CD4-positive, alpha-beta T cell (primary cell): ENCODE data around the gene CDK8. TPM values are rescaled to one million over a fixed set of nuclear protein-coding genes. Genes with fewer than 3 reads are reported as not detected.

Experiments
- ATAC-seq: fragments of 200-7000 bp; cut with Tn5 transposase; one replicate; pipeline ENCODE4 v1.10.0; 2022; ENCODE audit warnings: mild to moderate bottlenecking; ENCODE audit not compliant: poor library complexity
- CTCF ChIA-PET: fragments of 350-600 bp; sonication (Branson Sonifier 250); formaldehyde crosslinking; loops from one replicate; lab custom pipeline; 2021; ENCODE audit warnings: antibody characterized with exemption, inconsistent platforms; lab: Charles Lee
- POLR2A ChIA-PET: fragments of 350-600 bp; sonication (Branson Sonifier 250); formaldehyde crosslinking; loops from one replicate; lab custom pipeline; 2021; ENCODE audit warnings: antibody characterized with exemption, inconsistent platforms; lab: Charles Lee
- DNase-seq, 14 experiments: peaks; one replicate each; pipeline ENCODE4 v3.0.0-alpha.2; 2013 to 2020; ENCODE audit warnings: mixed read lengths in 2 of 14
- H3K27ac ChIP-seq, 2 donors: one replicate each; pipeline versions ENCODE4 v1.5.1 to v1.7.0; 2013; ENCODE audit warnings: low read length in 2 of 2, low read depth in 1 of 2, mild to moderate bottlenecking in 1 of 2
- H3K27me3 ChIP-seq, 2 experiments: 1 replicate in 1 of 2; 2 replicates in 1 of 2; pipeline versions ENCODE4 v1.6.1 to v1.7.0; 2013; ENCODE audit warnings: low read length in 2 of 2, control low read depth in 1 of 2, mild to moderate bottlenecking in 1 of 2, moderate library complexity in 1 of 2; ENCODE audit not compliant: insufficient read depth in 2 of 2, control insufficient read depth in 1 of 2
- H3K36me3 ChIP-seq: one replicate; pipeline ENCODE4 v1.6.1; 2013; ENCODE audit warnings: low read length, control low read depth; ENCODE audit not compliant: insufficient read depth
- H3K4me1 ChIP-seq: one replicate; pipeline ENCODE4 v1.6.1; 2013; ENCODE audit warnings: low read length, control low read depth; ENCODE audit not compliant: insufficient read depth
- H3K4me3 ChIP-seq: one replicate; pipeline ENCODE4 v1.5.1; 2013; ENCODE audit warnings: mild to moderate bottlenecking, low read length, moderate library complexity
- H3K9me3 ChIP-seq, 2 experiments: 1 replicate in 1 of 2; 2 replicates in 1 of 2; pipeline versions ENCODE4 v1.6.1 to v1.7.0; 2013; ENCODE audit warnings: low read length in 2 of 2, mild to moderate bottlenecking in 2 of 2, control low read depth in 1 of 2, moderate library complexity in 1 of 2; ENCODE audit not compliant: control insufficient read depth in 1 of 2, insufficient read depth in 1 of 2
- H3K27ac Mint-ChIP-seq: one replicate; pipeline ENCODE4 v1.8.0; 2020; ENCODE audit warnings: mixed read lengths
- H3K27me3 Mint-ChIP-seq: one replicate; pipeline ENCODE4 v1.8.0; 2021; ENCODE audit warnings: mixed read lengths
- H3K36me3 Mint-ChIP-seq: one replicate; pipeline ENCODE4 v1.8.0; 2021; ENCODE audit warnings: low read depth, mixed read lengths
- H3K4me1 Mint-ChIP-seq: one replicate; pipeline ENCODE4 v1.8.0; 2021; ENCODE audit warnings: low read depth, mixed read lengths
- H3K4me3 Mint-ChIP-seq: one replicate; pipeline ENCODE4 v1.8.0; 2020; ENCODE audit warnings: mild to moderate bottlenecking, mixed read lengths
- H3K9me3 Mint-ChIP-seq: one replicate; pipeline ENCODE4 v1.8.0; 2020; ENCODE audit warnings: mixed read lengths
- CTCF ChIP-seq: fragments of 200-600 bp; IDR thresholded peaks from one replicate; pipeline ENCODE4 v1.8.0; 2022; ENCODE audit warnings: antibody characterized with exemption, mild to moderate bottlenecking
- intact Hi-C, 2 experiments: fragments of 100-400 bp; cut with DNase I in 1 of 2; cut with micrococcal nuclease in 1 of 2; formaldehyde crosslinking; loops; one replicate each; pipeline versions ENCODE4 v1.15.1 to v1.9.0; 2023 to 2025; cut with DNase I, micrococcal nuclease
- total RNA-seq, 174 experiments: library from RNA in 2 of 174; stranded (reverse) in 2 of 174; gene quantifications; one replicate each; pipeline ENCODE4 v1.2.3 and lab custom pipeline; 2021 to 2026

The CDK8 gene
- total RNA-seq, 2 experiments from 2014 or later: 6.0 to 6.7 TPM

DNA sequence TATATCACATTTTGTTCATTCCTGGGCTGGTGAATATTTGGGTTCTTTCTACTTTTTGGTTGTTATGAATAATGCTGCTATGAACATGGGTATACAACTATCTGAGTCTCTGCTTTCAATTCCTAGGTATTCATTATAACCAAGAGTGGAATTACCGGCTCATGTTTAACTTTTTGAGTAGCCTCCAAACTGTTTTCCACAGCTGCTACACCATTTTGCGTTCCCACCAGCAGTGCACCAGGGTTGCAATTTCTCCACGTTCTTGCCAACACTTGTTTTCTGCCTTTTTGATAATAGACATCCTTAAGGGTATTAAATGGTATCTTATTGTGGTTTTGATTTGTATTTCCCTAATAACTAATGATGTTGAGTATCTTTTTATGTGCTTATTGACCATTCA, 16.8 kb downstream of the CDK8 start:
- H3K4me3 Mint-ChIP-seq: no peak overlapping the region
- ATAC-seq: no peak

GRCh38 chr13:26272621-26273020, 18.7 kb downstream of the CDK8 start:
- Mint-ChIP-seq H3K9me3 (peaks cover 2% of the 10 kb centered on the region), H3K27ac (no peak overlapping the region), H3K27me3 (no peaks in the 10 kb centered on the region), H3K36me3 (no peaks in the 10 kb centered on the region), H3K4me1 (peaks cover 45% of the 10 kb centered on the region), H3K4me3 (no peak overlapping the region)
- CTCF ChIA-PET: interaction anchor here (0.6 to 1.7 kb wide), 2 partner anchors 86 to 224 kb away, joined by 4 to 6 read pairs; no protein-coding TSS in a partner anchor
- no peak for DNase-seq
- no peak overlapping the region for H3K27ac ChIP-seq
- no peaks in the 10 kb centered on the region for H3K4me1 ChIP-seq
- H3K27me3 ChIP-seq: no peaks in the 10 kb centered on the region
- H3K36me3 ChIP-seq: no peaks in the 10 kb centered on the region
- POLR2A ChIA-PET: no interaction called here
- no peak for ATAC-seq
- intact Hi-C loops: no loop called here
- TF ChIP-seq CTCF: no peak
- no peak overlapping the region for H3K4me3 ChIP-seq
- no peaks in the 10 kb centered on the region for H3K9me3 ChIP-seq

More for the DNA sequence above, 16.8 kb downstream of the CDK8 start:
- H3K36me3 Mint-ChIP-seq: no peaks in the 10 kb centered on the region
- Histone ChIP-seq H3K4me3 (no peak overlapping the region), H3K27ac (no peak overlapping the region), H3K36me3 (no peaks in the 10 kb centered on the region), H3K27me3 (no peaks in the 10 kb centered on the region), H3K9me3 (no peaks in the 10 kb centered on the region), H3K4me1 (peaks cover 4% of the 10 kb centered on the region)
- POLR2A ChIA-PET: no interaction called here
- intact Hi-C loops: no loop called here
- peaks cover 43% of the 10 kb centered on the region for H3K4me1 Mint-ChIP-seq
- H3K27me3 Mint-ChIP-seq: no peaks in the 10 kb centered on the region
- no peaks in the 10 kb centered on the region for H3K9me3 Mint-ChIP-seq
- DNase-seq: no peak
- CTCF ChIA-PET: no interaction called here
- no peak for TF ChIP-seq CTCF
- no peak overlapping the region for H3K27ac Mint-ChIP-seq

GRCh38 chr13:26280295-26280694, 26.4 kb downstream of the CDK8 start:
- H3K27ac ChIP-seq: no peak overlapping the region
- H3K4me1 ChIP-seq: no peaks in the 10 kb centered on the region
- CTCF ChIA-PET: no interaction called here
- Mint-ChIP-seq H3K36me3 (peaks cover 21% of the 10 kb centered on the region), H3K27ac (no peak overlapping the region), H3K4me3 (no peak overlapping the region), H3K27me3 (no peaks in the 10 kb centered on the region), H3K9me3 (peaks cover 3% of the 10 kb centered on the region), H3K4me1 (peaks cover 33% of the 10 kb centered on the region)
- H3K9me3 ChIP-seq: no peaks in the 10 kb centered on the region
- no peak for ATAC-seq
- intact Hi-C loops: no loop called here
- no peak overlapping the region for H3K4me3 ChIP-seq
- POLR2A ChIA-PET: no interaction called here
- H3K27me3 ChIP-seq: no peaks in the 10 kb centered on the region
- peaks cover 8% of the 10 kb centered on the region for H3K36me3 ChIP-seq
- no peak for DNase-seq
- TF ChIP-seq CTCF: no peak
